IPS-18a (cell line): ENCODE data around the gene C19orf44.
"Not testable (repeated sequence)": the region's sequence is repeated elsewhere in the genome, so short reads cannot be mapped to it uniquely, and the experiment has no call there.

ENCODE experiments used
- H3K27ac ChIP-seq: one replicate; pipeline ENCODE4 v1.5.1; 2013; ENCODE audit warnings: low read length
- H3K27me3 ChIP-seq: one replicate; pipeline ENCODE4 v1.6.1; 2013; ENCODE audit warnings: mild to moderate bottlenecking, low read length; ENCODE audit not compliant: control insufficient read depth, insufficient read depth
- H3K36me3 ChIP-seq: one replicate; pipeline ENCODE4 v1.6.1; 2013; ENCODE audit warnings: low read depth, low read length; ENCODE audit not compliant: control insufficient read depth
- H3K4me1 ChIP-seq: one replicate; pipeline ENCODE4 v1.6.1; 2013; ENCODE audit warnings: low read depth, low read length; ENCODE audit not compliant: control insufficient read depth
- H3K4me3 ChIP-seq: one replicate; pipeline ENCODE4 v1.5.1; 2013; ENCODE audit warnings: low read length
- H3K9ac ChIP-seq: one replicate; pipeline ENCODE4 v1.6.1; 2013; ENCODE audit warnings: mild to moderate bottlenecking, low read length, moderate library complexity
- H3K9me3 ChIP-seq: one replicate; pipeline ENCODE4 v1.6.1; 2013; ENCODE audit warnings: low read depth, low read length; ENCODE audit not compliant: control insufficient read depth

C19orf44 gene

DNA sequence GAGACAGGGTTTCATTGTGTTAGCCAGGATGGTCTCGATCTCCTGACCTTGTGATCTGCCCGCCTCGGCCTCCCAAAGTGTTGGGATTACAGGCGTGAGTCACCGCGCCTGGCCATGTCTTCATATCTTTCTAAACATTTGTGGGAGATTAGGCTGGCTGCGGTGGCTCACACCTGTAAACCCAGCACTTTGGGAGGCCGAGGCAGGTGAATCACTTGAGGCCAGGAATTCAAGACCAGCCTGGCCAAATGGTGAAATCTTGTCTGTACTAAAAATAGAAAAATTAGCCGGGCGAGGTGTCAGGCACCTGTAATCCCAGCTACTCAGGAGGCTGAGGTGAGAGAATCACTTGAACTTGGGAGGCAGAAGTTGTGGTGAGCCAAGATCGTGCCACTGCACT, 10.0 kb downstream of the C19orf44 start:
- H3K27me3 ChIP-seq, H3K4me3 ChIP-seq, H3K36me3 ChIP-seq, H3K4me1 ChIP-seq, H3K9ac ChIP-seq, H3K27ac ChIP-seq, H3K9me3 ChIP-seq: not testable (repeated sequence)

- H3K36me3 ChIP-seq: peaks cover 5% of the 10 kb centered on the region
- no peaks in the 10 kb centered on the region for H3K9me3 ChIP-seq
- no peak overlapping the region for H3K27ac ChIP-seq
- no peak overlapping the region for H3K4me3 ChIP-seq
- H3K27me3 ChIP-seq: no peaks in the 10 kb centered on the region
- H3K4me1 ChIP-seq: no peaks in the 10 kb centered on the region
- H3K9ac ChIP-seq: no peak overlapping the region
Observed at GRCh38 chr19:16506961-16507360, 10.8 kb downstream of the C19orf44 start.

GRCh38 chr19:16508546-16508945, 12.4 kb downstream of the C19orf44 start:
- Histone ChIP-seq H3K9me3 (no peaks in the 10 kb centered on the region), H3K4me3 (no peak overlapping the region), H3K27me3 (no peaks in the 10 kb centered on the region), H3K36me3 (peaks cover 8% of the 10 kb centered on the region), H3K27ac (no peak overlapping the region), H3K4me1 (no peaks in the 10 kb centered on the region), H3K9ac (no peak overlapping the region)

GRCh38 chr19:16509141-16510061, 13.2 kb downstream of the C19orf44 start:
- Histone ChIP-seq H3K27ac (no peak overlapping the region), H3K9me3 (no peaks in the 10 kb centered on the region), H3K4me3 (no peak overlapping the region), H3K36me3 (peaks cover 3% of the 10 kb centered on the region), H3K9ac (no peak overlapping the region), H3K27me3 (no peaks in the 10 kb centered on the region), H3K4me1 (no peaks in the 10 kb centered on the region)

DNA sequence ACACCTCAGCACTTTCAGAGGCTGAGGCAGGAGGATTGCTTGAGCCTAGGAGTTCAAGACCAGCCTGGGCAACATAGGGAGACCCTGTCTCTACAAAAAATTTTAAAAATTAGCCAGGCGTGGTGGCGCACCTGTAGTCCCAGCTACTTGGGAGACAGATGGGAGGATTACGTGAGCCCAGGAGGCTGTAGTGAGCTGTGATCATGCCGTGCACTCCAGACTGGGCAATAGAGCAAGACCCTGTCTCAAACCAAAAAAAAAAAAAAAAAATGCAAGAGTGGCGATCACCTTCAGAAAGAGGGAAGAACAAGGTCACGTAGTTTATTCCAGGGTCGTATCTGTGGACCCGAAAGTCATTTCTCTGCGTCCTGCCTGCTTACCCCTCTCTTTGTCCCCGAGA, 16.4 kb downstream of the C19orf44 start:
- H3K4me3 ChIP-seq, H3K27ac ChIP-seq, H3K9ac ChIP-seq, H3K27me3 ChIP-seq, H3K9me3 ChIP-seq, H3K4me1 ChIP-seq: not testable (repeated sequence)
- peaks cover 13% of the 10 kb centered on the region for H3K36me3 ChIP-seq

- Histone ChIP-seq H3K36me3 (peaks cover 32% of the 10 kb centered on the region), H3K9me3 (no peaks in the 10 kb centered on the region), H3K9ac (no peak overlapping the region), H3K4me3 (no peak overlapping the region), H3K27ac (no peak overlapping the region), H3K27me3 (no peaks in the 10 kb centered on the region), H3K4me1 (no peaks in the 10 kb centered on the region)
Observed at GRCh38 chr19:16514383-16515019, 18.3 kb downstream of the C19orf44 start.

- Histone ChIP-seq H3K9ac (no peak overlapping the region), H3K4me1 (no peaks in the 10 kb centered on the region), H3K36me3 (peaks cover 50% of the 10 kb centered on the region), H3K27ac (no peak overlapping the region), H3K9me3 (no peaks in the 10 kb centered on the region), H3K4me3 (no peak overlapping the region), H3K27me3 (no peaks in the 10 kb centered on the region)
Observed at GRCh38 chr19:16516381-16516780, 20.2 kb downstream of the C19orf44 start.

GRCh38 chr19:16516923-16517610, 20.9 kb downstream of the C19orf44 start:
- Histone ChIP-seq H3K27ac (no peak overlapping the region), H3K27me3 (no peaks in the 10 kb centered on the region), H3K9ac (no peak overlapping the region), H3K36me3 (peaks cover 56% of the 10 kb centered on the region), H3K4me3 (no peak overlapping the region), H3K9me3 (no peaks in the 10 kb centered on the region), H3K4me1 (no peaks in the 10 kb centered on the region)

- Histone ChIP-seq H3K27ac (no peak overlapping the region), H3K9ac (no peak overlapping the region), H3K9me3 (no peaks in the 10 kb centered on the region), H3K36me3 (peaks cover 60% of the 10 kb centered on the region), H3K27me3 (no peaks in the 10 kb centered on the region), H3K4me1 (no peaks in the 10 kb centered on the region), H3K4me3 (no peak overlapping the region)
Observed at GRCh38 chr19:16518061-16518460, 21.9 kb downstream of the C19orf44 start.

DNA sequence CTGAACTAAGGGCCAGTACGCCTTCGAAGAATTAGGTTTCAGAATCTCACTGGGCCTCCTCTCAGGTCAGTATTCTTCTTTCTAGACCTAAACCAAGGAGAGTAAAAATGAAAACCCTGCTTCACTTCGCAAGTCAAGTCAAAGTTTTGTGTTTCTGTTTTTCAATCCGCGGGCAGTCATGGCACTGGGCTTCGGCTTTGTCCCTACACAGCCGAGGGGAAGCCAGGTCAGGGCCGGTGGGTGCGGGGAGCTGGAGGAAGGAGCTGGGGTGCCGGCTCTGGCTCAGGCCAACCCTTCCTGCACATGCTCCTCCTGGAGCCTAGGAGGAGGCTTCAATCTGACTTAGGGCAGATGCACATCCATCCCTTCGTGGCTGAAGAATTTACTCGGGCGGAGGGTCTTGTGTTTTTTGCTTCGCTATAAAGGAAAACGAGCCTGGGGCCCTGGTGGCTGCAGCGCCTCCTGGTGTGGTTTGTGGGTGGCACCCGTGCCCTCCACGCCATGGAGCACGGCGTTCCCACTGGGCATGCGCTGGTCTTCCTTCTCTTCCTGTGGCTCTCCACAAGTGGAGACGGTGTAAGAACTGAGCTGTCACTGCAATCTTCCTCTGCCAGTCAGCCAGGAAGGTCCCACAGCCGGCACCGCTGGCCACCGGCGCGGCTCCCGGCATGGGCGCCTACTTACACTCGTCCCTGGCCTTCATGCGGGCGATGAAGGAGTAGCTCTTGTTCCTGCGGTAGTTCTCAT, 22.5 kb downstream of the C19orf44 start:
- peaks cover 65% of the 10 kb centered on the region for H3K36me3 ChIP-seq
- no peaks in the 10 kb centered on the region for H3K4me1 ChIP-seq
- no peak overlapping the region for H3K9ac ChIP-seq
- no peak overlapping the region for H3K4me3 ChIP-seq
- no peak overlapping the region for H3K27ac ChIP-seq
- H3K27me3 ChIP-seq: no peaks in the 10 kb centered on the region
- H3K9me3 ChIP-seq: no peaks in the 10 kb centered on the region

DNA sequence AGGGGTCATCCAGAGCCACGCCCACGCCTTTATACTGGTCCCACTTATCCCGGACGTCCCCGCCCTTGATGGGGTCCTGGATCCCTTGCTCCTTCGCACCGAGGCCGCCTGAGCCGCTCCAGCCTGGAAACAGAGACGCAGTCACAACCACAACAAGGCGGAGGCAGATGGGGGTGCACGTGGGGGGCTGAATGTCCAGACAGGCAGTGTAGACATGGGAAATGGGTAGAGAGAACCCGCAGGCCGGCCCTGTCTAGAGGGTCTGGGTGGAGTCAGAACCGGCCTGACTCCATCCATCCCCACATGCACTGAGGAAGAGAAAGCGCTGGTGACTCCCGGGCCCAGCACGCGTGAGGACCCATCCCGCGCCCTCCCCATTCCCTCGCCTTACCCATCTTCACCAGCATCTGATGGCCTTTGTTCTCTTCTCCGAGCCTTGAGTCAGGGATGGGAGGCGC, 23.1 kb downstream of the C19orf44 start:
- Histone ChIP-seq H3K9ac (no peak overlapping the region), H3K36me3 (peaks cover 69% of the 10 kb centered on the region), H3K4me3 (no peak overlapping the region), H3K27ac (no peak overlapping the region), H3K27me3 (no peaks in the 10 kb centered on the region), H3K9me3 (no peaks in the 10 kb centered on the region), H3K4me1 (no peaks in the 10 kb centered on the region)
